HG03575 (cell line): Measurements from ENCODE around the gene CABCOCO1.
"Not testable (repeated sequence)": the region's sequence is repeated elsewhere in the genome, so short reads cannot be mapped to it uniquely, and the experiment has no call there.

Experiments
- ATAC-seq: cut with Tn5 transposase; IDR thresholded peaks from one replicate; pipeline ENCODE4 v1.9.1; 2021; ENCODE audit not compliant: unreplicated experiment, insufficient number of reproducible peaks, low FRiP score; ENCODE audit errors: extremely low read depth

The CABCOCO1 gene

DNA sequence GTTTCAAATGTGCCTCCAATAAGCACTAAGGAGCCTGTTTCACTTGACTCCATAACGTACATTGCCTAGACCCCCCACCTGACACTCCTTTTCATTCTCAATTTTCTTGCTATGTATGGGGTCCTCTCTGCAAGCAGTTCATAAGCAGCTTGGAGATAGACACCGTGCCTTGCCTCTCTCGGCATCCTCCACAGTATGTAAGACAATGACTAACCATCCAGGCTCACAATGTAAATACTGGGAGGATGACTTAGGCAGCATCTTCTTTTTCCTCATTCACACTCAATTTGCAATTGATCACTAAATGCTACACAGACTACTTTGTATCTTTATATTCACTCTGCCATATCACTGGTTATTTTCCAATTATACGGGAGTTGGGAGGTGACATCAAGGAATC, 22.8 kb upstream of the CABCOCO1 start:
- no peak for ATAC-seq

GRCh38 chr10:61640856-61641255, 21.9 kb upstream of the CABCOCO1 start:
- ATAC-seq, result no peak

DNA sequence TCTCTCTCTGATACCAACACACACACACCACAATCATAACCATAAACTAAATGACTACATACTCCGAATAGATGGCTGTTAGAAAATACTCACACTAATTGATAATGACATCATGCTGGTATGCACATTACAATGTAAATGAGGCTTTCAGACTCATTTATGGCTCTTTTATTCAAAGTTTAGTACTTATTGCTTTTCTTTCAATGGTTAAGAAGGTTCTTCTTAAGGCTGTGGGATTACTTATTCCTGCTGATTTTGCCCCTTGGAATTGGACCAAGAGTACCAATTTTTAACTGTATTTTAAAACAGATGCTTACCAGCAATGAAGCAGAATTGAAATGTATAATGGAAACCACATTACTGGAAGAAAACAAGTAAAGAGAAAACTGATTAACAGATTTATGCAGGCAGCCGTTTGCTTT, 20.6 kb upstream of the CABCOCO1 start:
- ATAC-seq, result no peak

GRCh38 chr10:61642676-61643075, 20.1 kb upstream of the CABCOCO1 start:
- ATAC-seq, result no peak

DNA sequence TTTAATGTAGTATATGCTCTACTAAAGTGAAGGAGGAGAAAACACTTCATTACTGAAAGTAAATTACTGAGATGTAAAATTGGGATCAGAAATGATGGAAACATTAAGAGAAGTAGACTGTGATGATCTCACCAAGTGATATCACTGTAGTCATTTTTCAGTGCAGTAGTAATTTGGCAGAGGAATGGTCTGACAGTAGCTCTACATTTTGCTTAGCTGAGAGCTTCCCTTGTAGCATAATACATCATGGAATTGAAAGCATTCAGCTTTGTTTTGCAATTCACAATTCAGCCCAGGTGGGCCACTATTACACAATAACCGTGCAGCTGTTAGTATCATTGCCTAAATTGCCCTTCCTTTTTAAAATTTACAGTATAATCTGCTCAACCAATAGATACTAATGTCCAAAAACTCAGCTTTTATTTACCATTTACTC, 19.4 kb upstream of the CABCOCO1 start:
- no peak for ATAC-seq

GRCh38 chr10:61653699-61654098, 9.0 kb upstream of the CABCOCO1 start:
- no peak for ATAC-seq

DNA sequence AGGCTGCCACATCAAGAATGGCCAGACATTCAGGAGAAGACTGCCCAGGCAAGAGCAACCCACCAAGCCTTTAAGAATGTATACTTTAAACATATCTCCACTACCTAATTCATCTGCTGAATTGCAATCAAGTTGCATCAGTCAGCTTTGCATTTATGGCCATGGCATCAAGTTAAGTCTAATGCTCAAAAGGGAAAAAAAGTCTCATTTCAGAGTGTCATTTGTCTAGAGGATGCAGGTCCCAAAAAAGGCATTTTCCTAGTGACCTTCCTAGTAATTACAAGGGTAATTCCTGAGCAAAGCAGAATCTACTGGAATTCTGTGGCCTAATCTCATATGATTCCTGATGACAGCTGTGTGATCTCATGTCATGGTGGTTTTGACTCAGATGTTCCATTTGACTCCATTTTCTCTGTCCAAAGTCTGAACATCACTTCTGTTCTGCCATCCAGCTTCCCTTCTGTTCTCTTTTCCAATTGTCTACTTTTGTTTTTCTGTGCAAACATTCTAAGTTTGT, 7.3 kb upstream of the CABCOCO1 start:
- no peak for ATAC-seq

DNA sequence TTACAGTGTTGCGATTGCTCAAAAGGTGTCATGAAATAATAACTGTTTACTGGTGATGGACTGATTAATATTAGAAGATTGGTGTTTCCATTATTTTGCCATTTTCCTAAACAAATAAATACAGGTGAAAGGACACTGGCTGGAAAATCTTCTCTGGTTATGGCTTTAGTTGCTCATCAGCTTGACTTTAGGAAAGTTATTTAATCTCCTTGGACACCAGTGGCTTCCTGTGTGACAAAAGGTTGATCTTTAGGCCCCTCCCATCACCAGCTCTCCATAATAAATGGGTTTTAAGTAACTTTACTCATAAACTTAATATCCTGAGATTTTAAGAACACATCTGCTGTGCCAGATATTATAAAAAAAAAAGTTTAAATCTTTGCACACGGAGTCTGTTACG, 737 bp downstream of the CABCOCO1 start:
- ATAC-seq, result no peak

- no peak for ATAC-seq
Measured at GRCh38 chr10:61664985-61665384, 2.3 kb downstream of the CABCOCO1 start.

DNA sequence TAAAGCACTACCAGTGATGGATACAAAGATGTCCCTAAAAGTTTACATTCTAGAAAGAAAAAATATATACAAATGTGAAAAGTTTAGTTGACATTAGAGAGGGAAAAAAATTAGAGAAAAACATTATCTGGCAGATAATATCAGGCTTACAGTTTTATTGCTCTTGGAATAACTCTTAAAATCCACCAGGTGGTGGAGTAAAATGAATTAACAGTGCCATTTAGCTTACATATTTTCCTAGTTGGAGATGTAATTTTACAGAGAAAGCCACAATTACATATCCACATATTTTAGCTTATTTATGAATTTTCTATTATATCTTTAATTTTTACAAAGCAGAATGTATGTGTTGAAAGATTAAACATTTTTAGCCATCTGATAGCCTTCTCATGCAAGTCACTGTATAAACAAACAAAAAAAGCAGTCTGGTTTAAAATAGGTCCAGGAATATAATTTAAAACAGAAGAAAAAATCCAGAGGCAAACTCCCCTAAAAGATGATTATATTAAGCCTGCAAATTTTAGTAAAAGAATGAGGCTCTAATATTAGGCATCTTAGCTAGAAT, 6.5 kb downstream of the CABCOCO1 start:
- no peak for ATAC-seq

DNA sequence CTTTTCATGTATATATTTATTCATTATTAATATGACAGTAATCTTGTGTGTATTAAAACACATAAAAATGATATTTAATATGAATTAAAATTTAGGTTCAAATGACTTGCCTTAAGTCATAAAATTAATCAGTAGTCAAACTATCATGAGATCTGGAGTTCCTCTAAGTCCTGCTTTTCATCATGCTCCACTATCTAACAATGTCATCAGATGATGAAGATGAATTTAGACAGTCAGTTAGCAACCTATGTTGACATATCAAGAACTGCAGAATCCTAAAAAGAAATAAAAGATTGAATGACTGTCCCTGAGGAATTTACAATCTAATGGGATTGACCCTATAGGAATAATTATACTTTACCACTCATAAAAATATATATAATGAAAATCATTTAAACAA, 7.1 kb downstream of the CABCOCO1 start:
- no peak for ATAC-seq

DNA sequence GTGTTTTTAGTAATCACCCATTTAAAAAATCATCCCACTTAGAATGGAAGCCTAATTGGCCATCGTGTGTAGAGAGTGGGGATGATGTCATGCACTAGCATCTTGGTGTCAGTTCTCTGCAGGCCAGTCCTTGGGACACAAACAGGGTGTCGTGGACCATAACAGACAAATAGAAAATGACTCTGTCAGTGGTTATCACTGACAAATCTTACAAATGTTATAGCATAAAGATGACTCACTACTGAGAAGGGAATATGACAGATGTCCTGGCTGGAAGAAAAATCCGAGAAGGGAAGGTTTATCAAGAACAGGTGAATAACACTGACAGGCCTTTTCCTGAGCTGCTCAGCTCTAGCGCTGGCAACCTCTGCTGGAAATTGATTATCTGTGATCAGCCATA, 10.6 kb downstream of the CABCOCO1 start:
- ATAC-seq, result no peak

DNA sequence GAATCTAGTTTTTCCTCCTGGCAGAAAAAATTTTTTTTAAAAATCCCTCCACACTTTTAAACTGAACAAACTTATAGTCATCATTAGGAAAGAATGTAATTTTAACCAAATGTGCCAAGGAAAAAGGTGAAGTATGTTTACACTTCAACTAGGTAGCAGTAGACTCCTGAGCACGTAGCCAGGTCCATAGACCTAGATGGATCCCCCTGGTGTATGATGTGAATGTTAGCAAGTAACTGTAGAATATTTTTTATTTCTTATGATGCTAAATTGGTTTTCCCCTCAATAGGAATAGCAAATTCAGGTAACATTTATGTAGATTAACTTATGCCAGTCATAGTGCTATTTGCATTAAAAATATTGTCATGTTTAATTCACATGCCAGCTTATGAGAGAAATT, 19.6 kb downstream of the CABCOCO1 start:
- no peak for ATAC-seq

GRCh38 chr10:61683319-61683718, 20.6 kb downstream of the CABCOCO1 start:
- ATAC-seq, result no peak

DNA sequence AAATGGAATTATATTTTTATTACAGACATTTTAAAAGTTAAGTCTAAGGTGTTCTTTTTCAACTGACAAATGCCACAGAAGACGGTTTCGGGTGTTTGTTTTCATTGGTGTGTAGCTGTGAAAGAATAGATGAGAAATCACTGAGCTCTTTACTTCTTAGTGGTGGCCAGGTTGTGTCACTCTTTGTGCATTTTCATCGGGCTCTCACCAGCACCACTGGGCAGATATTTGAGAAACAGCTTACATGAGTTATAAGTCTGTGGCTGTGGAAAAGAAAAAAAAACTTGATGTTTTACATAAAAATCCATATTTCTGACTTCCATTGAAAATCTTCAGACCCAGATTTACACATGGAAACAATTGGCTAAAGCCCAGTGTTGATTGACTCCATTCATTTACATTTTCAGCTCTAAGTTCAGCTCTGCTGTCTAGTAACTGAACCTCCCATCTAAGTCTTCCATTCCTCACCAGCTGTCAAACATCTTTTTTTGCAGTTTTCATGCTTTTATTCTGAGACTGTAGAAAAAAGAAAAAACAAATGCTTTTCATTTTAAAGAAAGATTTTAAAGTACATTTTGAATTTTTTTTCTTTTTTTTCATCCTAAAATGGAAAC, 22.3 kb downstream of the CABCOCO1 start:
- no peak for ATAC-seq

GRCh38 chr10:61688551-61689308, 26.0 kb downstream of the CABCOCO1 start:
- no peak for ATAC-seq

GRCh38 chr10:61691667-61692066, 28.9 kb downstream of the CABCOCO1 start:
- not testable (repeated sequence) for ATAC-seq

DNA sequence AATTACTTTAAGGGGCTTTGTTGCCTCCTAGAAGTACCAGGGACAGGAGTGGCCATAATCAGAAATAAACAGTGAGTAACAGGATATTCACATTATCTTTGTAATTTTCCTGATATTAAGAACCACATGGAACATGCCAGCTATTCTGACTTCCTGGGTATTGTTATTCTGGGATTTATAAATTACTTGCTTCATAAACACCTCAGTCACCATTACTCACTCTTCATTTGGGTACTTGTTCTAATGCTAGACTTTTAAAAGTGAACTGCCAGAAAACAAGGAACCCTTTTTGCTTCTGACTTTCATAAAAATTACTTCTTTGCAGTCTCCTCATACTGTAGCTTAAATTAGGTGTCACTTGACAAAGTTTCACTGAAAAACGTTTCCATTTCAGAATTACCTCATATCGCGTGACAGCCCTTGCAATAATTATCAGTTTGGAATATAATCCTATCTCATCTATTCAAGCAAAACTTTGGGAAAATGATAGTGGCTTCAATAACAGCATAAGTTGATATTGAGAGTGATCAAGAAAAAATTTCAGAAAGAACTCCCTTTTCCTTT, 29.8 kb downstream of the CABCOCO1 start:
- ATAC-seq, result no peak

DNA sequence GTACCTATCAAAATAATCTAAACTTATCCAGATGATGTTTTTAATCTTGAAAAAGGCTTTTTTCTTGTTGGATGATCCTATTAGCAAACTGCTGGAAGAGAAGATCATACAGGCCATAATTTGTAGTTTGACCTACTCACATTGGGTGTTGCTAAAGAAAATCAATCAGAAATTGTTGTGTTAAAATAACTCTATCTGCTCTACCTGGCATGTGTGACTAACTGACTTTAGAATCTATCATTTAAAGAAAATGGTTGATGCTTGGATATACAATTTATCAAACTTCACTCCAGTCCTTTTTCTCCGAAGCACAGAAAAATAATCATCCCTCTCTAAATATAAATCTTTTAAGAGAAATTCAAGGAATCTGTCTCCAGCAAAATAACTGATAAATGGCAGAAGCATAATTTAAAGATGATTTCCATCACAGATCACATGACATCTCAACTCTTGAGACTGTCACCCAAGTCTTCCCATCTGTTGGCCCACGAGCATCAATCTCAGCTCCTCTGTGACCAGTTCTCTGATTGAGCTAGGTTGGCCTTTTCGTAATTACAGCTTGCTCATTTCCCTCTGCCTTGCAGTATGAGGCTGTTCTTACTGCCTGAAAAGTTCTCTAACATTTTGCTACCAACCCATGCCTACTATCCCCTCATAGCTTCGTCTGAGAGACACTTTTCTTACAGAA, 36.4 kb downstream of the CABCOCO1 start:
- ATAC-seq, result no peak
